ENCODE measurements around the gene SLC5A6. TPM values are rescaled to one million over a fixed set of nuclear protein-coding genes. Genes with fewer than 3 reads are reported as not detected.

The SLC5A6 gene
- polyA plus RNA-seq, 1 of the 3 experiments (the other 2 are of a cell fraction) = 75.7 TPM

DNA sequence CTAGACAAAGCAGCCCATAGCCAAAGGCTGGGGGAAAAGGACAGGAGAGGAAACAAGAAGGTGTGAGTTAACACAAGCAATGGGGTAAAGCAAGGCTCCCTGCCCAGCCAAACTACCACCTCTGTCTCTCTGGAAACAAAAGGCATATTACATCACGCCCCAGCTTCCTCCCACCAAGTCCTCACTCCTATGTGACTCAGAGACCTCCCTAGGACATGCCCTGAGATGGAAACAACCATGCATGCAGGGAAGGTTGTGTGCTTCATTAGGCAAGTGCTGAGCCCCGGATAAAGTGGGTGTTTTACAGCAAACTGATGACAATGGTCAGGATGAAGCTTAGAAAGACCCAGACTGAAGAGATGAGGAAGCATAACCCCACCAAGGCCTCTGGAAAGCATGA is 9.2 kb downstream of the SLC5A6 start:
- 76% methylated on average over 2 of the region's 2 CpGs for WGBS (ENCODE audit: low lambda C conversion rate)
- POLR2A ChIA-PET = no interaction called here

More for the DNA sequence above, 9.2 kb downstream of the SLC5A6 start:
- H3K9me3 ChIP-seq = no peaks in the 10 kb centered on the region
- no peak overlapping the region for H3K4me2 ChIP-seq
- no peak for DNase-seq
- H2AFZ ChIP-seq (ENCODE audit: low read depth) = no peak overlapping the region
- H3K9me2 ChIP-seq = no peaks in the 10 kb centered on the region
- H3K4me3 ChIP-seq (ENCODE audit: low read depth in 2 of 2, low read length in 1 of 2) = no peak overlapping the region
- no peak overlapping the region for H3K9ac ChIP-seq
- H3F3A ChIP-seq (replicated peaks; ENCODE audit: insufficient read depth) = no peaks in the 10 kb centered on the region
- H4K20me1 ChIP-seq (ENCODE audit: insufficient read depth) = no peaks in the 10 kb centered on the region
- no peaks in the 10 kb centered on the region for H3K79me2 ChIP-seq (ENCODE audit: insufficient read depth)
- H3K4me1 ChIP-seq (ENCODE audit: control insufficient read depth in 1 of 2, insufficient read depth in 2 of 2, low read depth in 1 of 2, low read length in 1 of 2) = no peaks in the 10 kb centered on the region; a peak in 1 of 4 replicates
- no peak overlapping the region for H3K27ac ChIP-seq (ENCODE audit: low read depth in 2 of 2, low read length in 1 of 2)
- no peaks in the 10 kb centered on the region for H3K27me3 ChIP-seq (ENCODE audit: insufficient read depth)
- peaks cover 13 to 77% of the 10 kb centered on the region in 2 experiments for H3K36me3 ChIP-seq (replicated peaks in 1 of 2; ENCODE audit: control insufficient read depth in 1 of 2, insufficient read depth in 2 of 2, low read length in 1 of 2)
- CTCF ChIA-PET = interaction anchor here (1.0 to 4.0 kb wide), 4 partner anchors 11 to 241 kb away, joined by 3 to 24 read pairs (median 5); no protein-coding TSS in a partner anchor
- TF ChIP-seq RAD21 (IDR thresholded peaks at IDR 0.05; ENCODE audit: low read length) (no peak), RFX5 (IDR thresholded peaks at IDR 0.05; ENCODE audit: low read length) (no peak), SMC3 (IDR thresholded peaks at IDR 0.05; ENCODE audit: low read depth, low read length) (no peak), MXI1 (IDR thresholded peaks at IDR 0.05; ENCODE audit: low read depth, low read length) (no peak), NRF1 (IDR thresholded peaks at IDR 0.05; ENCODE audit: low read depth, low read length) (no peak), RXRA (IDR thresholded peaks at IDR 0.05; ENCODE audit: borderline replicate concordance, low read depth) (no peak), MEF2A (IDR thresholded peaks at IDR 0.05; ENCODE audit: borderline replicate concordance, low read depth) (no peak), YY1 (IDR thresholded peaks at IDR 0.05; ENCODE audit: low read depth) (no peak), GABPA (IDR thresholded peaks at IDR 0.05; ENCODE audit: low read depth) (no peak), JUND (IDR thresholded peaks at IDR 0.05) (no peak), FOSL2 (IDR thresholded peaks at IDR 0.05; ENCODE audit: borderline replicate concordance, low read depth) (no peak), ELF1 (IDR thresholded peaks at IDR 0.05) (no peak), TEAD4 (IDR thresholded peaks at IDR 0.05; ENCODE audit: borderline replicate concordance, insufficient read depth) (no peak)
- TF ChIP-seq, protein P1, sequence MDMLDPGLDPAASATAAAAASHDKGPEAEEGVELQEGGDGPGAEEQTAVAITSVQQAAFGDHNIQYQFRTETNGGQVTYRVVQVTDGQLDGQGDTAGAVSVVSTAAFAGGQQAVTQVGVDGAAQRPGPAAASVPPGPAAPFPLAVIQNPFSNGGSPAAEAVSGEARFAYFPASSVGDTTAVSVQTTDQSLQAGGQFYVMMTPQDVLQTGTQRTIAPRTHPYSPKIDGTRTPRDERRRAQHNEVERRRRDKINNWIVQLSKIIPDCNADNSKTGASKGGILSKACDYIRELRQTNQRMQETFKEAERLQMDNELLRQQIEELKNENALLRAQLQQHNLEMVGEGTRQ (IDR thresholded peaks at IDR 0.05; ENCODE audit: borderline replicate concordance, low read depth, low read length) = no peak
- TF ChIP-seq, protein P2, sequence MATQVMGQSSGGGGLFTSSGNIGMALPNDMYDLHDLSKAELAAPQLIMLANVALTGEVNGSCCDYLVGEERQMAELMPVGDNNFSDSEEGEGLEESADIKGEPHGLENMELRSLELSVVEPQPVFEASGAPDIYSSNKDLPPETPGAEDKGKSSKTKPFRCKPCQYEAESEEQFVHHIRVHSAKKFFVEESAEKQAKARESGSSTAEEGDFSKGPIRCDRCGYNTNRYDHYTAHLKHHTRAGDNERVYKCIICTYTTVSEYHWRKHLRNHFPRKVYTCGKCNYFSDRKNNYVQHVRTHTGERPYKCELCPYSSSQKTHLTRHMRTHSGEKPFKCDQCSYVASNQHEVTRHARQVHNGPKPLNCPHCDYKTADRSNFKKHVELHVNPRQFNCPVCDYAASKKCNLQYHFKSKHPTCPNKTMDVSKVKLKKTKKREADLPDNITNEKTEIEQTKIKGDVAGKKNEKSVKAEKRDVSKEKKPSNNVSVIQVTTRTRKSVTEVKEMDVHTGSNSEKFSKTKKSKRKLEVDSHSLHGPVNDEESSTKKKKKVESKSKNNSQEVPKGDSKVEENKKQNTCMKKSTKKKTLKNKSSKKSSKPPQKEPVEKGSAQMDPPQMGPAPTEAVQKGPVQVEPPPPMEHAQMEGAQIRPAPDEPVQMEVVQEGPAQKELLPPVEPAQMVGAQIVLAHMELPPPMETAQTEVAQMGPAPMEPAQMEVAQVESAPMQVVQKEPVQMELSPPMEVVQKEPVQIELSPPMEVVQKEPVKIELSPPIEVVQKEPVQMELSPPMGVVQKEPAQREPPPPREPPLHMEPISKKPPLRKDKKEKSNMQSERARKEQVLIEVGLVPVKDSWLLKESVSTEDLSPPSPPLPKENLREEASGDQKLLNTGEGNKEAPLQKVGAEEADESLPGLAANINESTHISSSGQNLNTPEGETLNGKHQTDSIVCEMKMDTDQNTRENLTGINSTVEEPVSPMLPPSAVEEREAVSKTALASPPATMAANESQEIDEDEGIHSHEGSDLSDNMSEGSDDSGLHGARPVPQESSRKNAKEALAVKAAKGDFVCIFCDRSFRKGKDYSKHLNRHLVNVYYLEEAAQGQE (IDR thresholded peaks at IDR 0.05; ENCODE audit: low read depth, low read length) = no peak
- TF ChIP-seq, protein P3, sequence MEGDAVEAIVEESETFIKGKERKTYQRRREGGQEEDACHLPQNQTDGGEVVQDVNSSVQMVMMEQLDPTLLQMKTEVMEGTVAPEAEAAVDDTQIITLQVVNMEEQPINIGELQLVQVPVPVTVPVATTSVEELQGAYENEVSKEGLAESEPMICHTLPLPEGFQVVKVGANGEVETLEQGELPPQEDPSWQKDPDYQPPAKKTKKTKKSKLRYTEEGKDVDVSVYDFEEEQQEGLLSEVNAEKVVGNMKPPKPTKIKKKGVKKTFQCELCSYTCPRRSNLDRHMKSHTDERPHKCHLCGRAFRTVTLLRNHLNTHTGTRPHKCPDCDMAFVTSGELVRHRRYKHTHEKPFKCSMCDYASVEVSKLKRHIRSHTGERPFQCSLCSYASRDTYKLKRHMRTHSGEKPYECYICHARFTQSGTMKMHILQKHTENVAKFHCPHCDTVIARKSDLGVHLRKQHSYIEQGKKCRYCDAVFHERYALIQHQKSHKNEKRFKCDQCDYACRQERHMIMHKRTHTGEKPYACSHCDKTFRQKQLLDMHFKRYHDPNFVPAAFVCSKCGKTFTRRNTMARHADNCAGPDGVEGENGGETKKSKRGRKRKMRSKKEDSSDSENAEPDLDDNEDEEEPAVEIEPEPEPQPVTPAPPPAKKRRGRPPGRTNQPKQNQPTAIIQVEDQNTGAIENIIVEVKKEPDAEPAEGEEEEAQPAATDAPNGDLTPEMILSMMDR (IDR thresholded peaks at IDR 0.05) = no peak

All from SK-N-SH (cell line).